NCI-H524 treated with DMSO at 0.1 percent for 48 hours (cell line): ENCODE results near the gene CD53.
"Not testable (repeated sequence)": the region's sequence is repeated elsewhere in the genome, so short reads cannot be mapped to it uniquely, and the experiment has no call there.

Experiments
- DNase-seq: peaks from one replicate; lab custom pipeline; 2025; lab: John Stamatoyannopoulos, UW

CD53 gene

GRCh38 chr1:110916669-110917306 lies 43.8 kb downstream of the CD53 start:
- DNase-seq, result no peak

GRCh38 chr1:110918016-110918415 lies 45.1 kb downstream of the CD53 start:
- no peak for DNase-seq

- no peak for DNase-seq
Observed at GRCh38 chr1:110921953-110922352, 49.0 kb downstream of the CD53 start.

DNA sequence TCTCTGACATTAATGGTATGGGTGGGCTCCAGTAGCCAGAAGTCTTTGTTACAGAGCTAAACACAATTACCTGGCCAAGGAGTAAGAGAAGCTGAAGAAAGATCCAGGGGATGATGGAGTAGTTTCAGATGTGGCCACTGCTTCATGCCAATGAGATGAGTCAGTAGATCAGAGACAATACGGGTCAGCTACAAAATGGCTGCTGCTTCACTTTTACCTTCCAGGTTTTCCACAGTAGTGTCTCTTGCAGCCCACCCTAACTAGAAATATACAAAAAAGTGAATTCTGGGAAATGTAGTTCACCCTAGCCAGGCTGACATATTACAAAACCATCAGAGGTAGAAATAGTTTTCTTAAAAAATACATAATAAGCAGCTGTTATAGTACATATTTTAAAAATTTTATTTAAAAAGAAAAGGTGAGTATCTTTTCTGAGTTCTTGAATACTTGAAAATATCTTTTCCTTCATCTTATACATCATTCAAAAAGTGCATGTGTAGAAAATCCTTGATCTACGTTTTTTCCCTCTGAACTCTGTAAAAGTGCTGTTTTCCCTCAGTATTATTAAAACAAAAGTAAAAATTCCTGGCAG lies 54.6 kb downstream of the CD53 start:
- DNase-seq, result no peak

- DNase-seq, result no peak
Observed at GRCh38 chr1:110928191-110928590, 55.2 kb downstream of the CD53 start.

GRCh38 chr1:110928904-110929303 lies 56.0 kb downstream of the CD53 start:
- DNase-seq, result no peak

GRCh38 chr1:110931097-110931496 lies 58.1 kb downstream of the CD53 start:
- DNase-seq, result not testable (repeated sequence)

DNA sequence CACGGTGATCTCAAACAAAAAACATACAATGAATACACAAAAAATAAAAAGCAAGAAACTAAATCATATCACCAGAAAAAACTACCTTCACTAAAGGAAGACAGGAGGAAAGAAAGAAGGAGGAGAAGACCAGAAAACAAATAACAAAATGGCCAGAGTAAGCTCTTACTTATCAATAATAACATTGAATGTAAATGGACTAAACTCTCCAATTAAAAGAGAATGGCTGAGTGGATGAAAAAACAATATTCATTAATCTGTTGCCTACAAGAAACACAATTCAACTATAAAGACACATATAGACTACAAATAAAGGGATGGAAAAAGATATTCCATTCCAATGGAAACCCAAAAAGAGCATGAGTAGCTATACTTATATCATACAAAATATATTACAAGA lies 63.6 kb downstream of the CD53 start:
- DNase-seq, result no peak

DNA sequence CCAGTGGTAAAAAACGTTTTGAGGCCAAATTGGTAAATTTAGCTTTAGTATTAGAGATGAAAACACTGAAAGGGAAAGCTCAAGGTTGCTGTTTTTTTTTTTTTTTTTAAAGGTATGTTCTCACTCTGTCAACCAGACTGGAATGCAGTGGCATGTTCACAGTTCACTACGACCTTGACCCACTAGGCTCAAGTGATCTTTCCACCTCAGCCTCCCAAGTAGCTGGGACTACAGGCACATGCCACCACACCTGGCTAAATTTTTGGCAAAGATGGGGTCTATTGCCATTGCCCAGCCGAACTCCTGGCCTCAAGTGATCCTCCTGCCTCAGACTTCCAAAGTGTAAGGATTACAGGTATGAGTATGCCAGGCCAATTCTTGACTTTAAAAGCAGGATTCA lies 71.9 kb downstream of the CD53 start:
- no peak for DNase-seq

GRCh38 chr1:110945626-110946025 lies 72.7 kb downstream of the CD53 start:
- no peak for DNase-seq

DNA sequence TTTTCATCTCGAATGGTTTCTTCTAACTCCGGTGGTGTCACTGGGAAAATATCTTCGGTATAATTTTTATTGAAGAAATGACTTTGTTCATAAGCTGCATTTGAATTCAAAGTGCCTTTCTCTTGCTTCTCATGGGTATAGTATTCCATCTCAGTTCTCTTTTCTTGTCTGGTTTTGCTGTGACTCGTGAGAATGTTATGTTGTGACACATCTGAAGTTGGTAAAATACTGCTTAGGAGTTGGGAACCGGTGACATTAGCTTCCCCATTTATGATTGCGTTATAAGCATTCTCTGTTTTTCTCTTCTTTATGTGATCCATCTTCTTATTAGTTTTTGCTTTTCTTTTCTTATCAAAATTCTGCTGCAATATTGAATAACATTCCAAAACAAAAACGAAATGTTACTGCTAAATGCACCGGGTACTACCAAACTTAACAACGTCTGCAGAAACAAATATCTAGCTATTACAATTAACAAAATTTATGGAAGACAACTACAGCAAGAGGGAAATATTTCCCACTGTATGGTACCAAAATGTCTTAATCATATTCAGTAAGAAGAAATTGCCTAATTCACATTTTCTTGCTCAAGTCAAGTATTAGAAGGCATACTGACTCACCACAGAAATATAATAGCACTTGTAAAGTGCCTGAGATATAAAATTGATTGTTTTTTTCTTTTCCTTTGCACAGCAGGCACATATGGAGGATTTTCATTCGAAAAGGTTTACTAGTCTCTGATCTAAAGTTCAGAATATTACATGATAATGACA lies 75.3 kb downstream of the CD53 start:
- no peak for DNase-seq
